ENCODE results near the gene ZZZ3. TPM values are rescaled to one million over a fixed set of nuclear protein-coding genes. Genes with fewer than 3 reads are reported as not detected.

The ZZZ3 gene
- total RNA-seq, 1 experiment from 2014 or later, result 25.4 TPM

DNA sequence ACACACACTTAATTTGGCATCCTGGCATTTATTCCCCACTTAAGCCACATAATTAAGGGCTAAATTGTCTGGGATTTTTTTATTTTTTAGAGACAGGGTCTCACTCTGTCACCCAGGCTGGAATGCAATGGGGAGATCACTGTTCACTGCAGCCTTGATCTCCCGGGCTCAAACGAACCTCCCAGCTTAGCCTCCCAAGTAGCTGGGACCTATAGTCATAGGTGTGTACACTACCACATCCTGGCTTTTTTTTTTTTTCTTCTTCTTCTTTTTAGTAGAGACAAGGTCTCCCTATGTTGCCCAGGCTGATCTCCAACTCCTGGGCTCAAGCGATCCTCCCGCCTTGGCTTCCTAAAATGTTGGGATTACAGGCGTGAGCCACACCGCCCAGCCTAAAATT, 24.2 kb downstream of the ZZZ3 start:
- Mint-ChIP-seq H3K27me3 (ENCODE audit: insufficient read depth, unreplicated experiment) (no peaks in the 10 kb centered on the region), H3K27ac (ENCODE audit: unreplicated experiment) (no peak overlapping the region), H3K4me1 (ENCODE audit: low read depth, unreplicated experiment) (no peaks in the 10 kb centered on the region), H3K36me3 (ENCODE audit: insufficient read depth, unreplicated experiment) (peaks cover 6% of the 10 kb centered on the region), H3K9me3 (ENCODE audit: unreplicated experiment) (no peaks in the 10 kb centered on the region), H3K4me3 (ENCODE audit: unreplicated experiment) (no peak overlapping the region)
- Histone ChIP-seq H3K9me3 (no peaks in the 10 kb centered on the region), H3K36me3 (ENCODE audit: control insufficient read depth, insufficient read depth, low read length) (no peaks in the 10 kb centered on the region), H3K4me3 (ENCODE audit: low read depth, low read length) (no peak overlapping the region), H3K27me3 (replicated peaks; ENCODE audit: control insufficient read depth, insufficient read depth, low read length) (no peaks in the 10 kb centered on the region), H3K4me1 (no peaks in the 10 kb centered on the region)
- intact Hi-C loops (cut with micrococcal nuclease; ENCODE audit: unreplicated experiment), result no loop called here
- no TSS peak for BruUV-seq (replicated peaks)
- CTCF ChIA-PET, result no interaction called here
- TF ChIP-seq, protein P1, sequence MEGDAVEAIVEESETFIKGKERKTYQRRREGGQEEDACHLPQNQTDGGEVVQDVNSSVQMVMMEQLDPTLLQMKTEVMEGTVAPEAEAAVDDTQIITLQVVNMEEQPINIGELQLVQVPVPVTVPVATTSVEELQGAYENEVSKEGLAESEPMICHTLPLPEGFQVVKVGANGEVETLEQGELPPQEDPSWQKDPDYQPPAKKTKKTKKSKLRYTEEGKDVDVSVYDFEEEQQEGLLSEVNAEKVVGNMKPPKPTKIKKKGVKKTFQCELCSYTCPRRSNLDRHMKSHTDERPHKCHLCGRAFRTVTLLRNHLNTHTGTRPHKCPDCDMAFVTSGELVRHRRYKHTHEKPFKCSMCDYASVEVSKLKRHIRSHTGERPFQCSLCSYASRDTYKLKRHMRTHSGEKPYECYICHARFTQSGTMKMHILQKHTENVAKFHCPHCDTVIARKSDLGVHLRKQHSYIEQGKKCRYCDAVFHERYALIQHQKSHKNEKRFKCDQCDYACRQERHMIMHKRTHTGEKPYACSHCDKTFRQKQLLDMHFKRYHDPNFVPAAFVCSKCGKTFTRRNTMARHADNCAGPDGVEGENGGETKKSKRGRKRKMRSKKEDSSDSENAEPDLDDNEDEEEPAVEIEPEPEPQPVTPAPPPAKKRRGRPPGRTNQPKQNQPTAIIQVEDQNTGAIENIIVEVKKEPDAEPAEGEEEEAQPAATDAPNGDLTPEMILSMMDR (IDR thresholded peaks at IDR 0.05; ENCODE audit: insufficient read depth in 1 of 2, low read depth in 1 of 2, low read length in 1 of 2, severe bottlenecking in 1 of 2, unreplicated experiment in 1 of 2), result no peak
- POLR2A ChIA-PET, result interaction anchor here (0.6 kb wide), 1 partner anchor 14 kb away, joined by 5 read pairs; no protein-coding TSS in a partner anchor
- no peak for DNase-seq

DNA sequence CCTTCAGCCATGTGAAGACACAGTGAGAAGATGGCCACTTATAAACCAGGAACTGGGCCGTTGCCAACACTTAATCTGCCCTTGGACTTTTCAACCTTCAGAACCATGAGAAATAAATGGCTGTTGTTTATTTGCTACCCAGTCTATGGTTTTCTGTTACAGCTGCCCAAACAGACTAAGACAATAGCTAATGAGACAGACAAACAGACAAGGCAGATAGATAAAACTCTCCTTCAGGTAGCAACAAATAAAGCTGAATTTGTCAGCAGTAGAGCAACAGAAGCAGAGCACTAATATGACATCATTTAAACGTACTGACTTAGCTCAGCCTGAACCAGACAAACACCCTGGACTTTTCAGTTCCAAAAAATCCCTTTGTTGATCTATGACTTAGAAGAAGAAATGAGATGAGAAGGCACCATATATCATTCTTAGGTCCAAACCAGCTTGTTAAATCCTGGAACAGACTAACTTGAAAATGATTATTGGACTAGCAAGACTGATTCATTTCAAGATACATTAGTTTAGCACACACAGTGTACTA, 27.0 kb downstream of the ZZZ3 start:
- ChIA-PET CTCF (no interaction called here), POLR2A (no interaction called here)
- H3K4me1 Mint-ChIP-seq (ENCODE audit: low read depth, unreplicated experiment), result no peaks in the 10 kb centered on the region
- DNase-seq, result no peak
- H3K4me1 ChIP-seq, result no peaks in the 10 kb centered on the region
- H3K4me3 ChIP-seq (ENCODE audit: low read depth, low read length), result no peak overlapping the region
- no peaks in the 10 kb centered on the region for H3K27me3 ChIP-seq (replicated peaks; ENCODE audit: control insufficient read depth, insufficient read depth, low read length)
- intact Hi-C loops (cut with micrococcal nuclease; ENCODE audit: unreplicated experiment), result no loop called here
- H3K36me3 ChIP-seq (ENCODE audit: control insufficient read depth, insufficient read depth, low read length), result no peaks in the 10 kb centered on the region
- no peak overlapping the region for H3K4me3 Mint-ChIP-seq (ENCODE audit: unreplicated experiment)
- peaks cover under 1% of the 10 kb centered on the region for H3K9me3 Mint-ChIP-seq (ENCODE audit: unreplicated experiment)
- H3K9me3 ChIP-seq, result no peaks in the 10 kb centered on the region; the same call in 1 of the 2 replicates
- TF ChIP-seq, protein P1 (IDR thresholded peaks at IDR 0.05; ENCODE audit: insufficient read depth in 1 of 2, low read depth in 1 of 2, low read length in 1 of 2, severe bottlenecking in 1 of 2, unreplicated experiment in 1 of 2), result no peak
- H3K27ac Mint-ChIP-seq (ENCODE audit: unreplicated experiment), result no peak overlapping the region
- H3K27me3 Mint-ChIP-seq (ENCODE audit: insufficient read depth, unreplicated experiment), result no peaks in the 10 kb centered on the region
- H3K36me3 Mint-ChIP-seq (ENCODE audit: insufficient read depth, unreplicated experiment), result peaks cover 18% of the 10 kb centered on the region
- BruUV-seq (replicated peaks), result no TSS peak

DNA sequence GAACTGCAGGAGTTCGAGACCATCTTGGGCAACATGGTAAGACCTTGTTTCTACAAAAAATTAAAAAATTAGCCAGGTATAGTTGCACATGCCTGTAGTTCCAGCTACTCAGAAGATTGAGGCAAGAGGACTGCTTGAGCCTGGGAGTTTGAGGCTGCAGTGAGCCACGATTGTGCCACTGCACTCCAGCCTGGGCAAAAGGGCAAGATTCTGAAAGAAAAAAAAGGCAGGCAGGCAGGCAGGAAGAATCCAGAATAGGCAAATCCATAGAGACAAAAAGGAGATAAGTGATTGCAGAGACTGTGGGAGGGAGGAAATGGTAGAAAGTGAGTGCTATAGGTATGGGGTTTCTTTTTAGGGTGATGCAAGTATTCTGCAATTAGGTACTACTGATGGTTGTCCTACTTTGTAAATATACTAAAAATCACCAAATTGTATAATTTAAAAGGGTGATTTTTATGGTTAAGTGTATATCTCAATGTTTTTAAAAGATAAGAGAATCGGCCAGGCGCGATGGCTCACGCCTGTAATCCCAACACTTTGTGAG, 29.4 kb downstream of the ZZZ3 start:
- H3K36me3 ChIP-seq (ENCODE audit: control insufficient read depth, insufficient read depth, low read length), result no peaks in the 10 kb centered on the region
- no peaks in the 10 kb centered on the region for H3K4me1 ChIP-seq
- no peaks in the 10 kb centered on the region for H3K27me3 ChIP-seq (replicated peaks; ENCODE audit: control insufficient read depth, insufficient read depth, low read length)
- BruUV-seq (replicated peaks), result no TSS peak
- TF ChIP-seq, protein P1 (IDR thresholded peaks at IDR 0.05; ENCODE audit: insufficient read depth in 1 of 2, low read depth in 1 of 2, low read length in 1 of 2, severe bottlenecking in 1 of 2, unreplicated experiment in 1 of 2), result no peak
- H3K4me3 ChIP-seq (ENCODE audit: low read depth, low read length), result no peak overlapping the region
- Mint-ChIP-seq H3K27me3 (ENCODE audit: insufficient read depth, unreplicated experiment) (no peaks in the 10 kb centered on the region), H3K36me3 (ENCODE audit: insufficient read depth, unreplicated experiment) (peaks cover 12% of the 10 kb centered on the region), H3K4me3 (ENCODE audit: unreplicated experiment) (no peak overlapping the region), H3K4me1 (ENCODE audit: low read depth, unreplicated experiment) (no peaks in the 10 kb centered on the region), H3K9me3 (ENCODE audit: unreplicated experiment) (peaks cover 10% of the 10 kb centered on the region), H3K27ac (ENCODE audit: unreplicated experiment) (no peak overlapping the region)
- no peaks in the 10 kb centered on the region; the same call in 1 of the 2 replicates for H3K9me3 ChIP-seq
- intact Hi-C loops (cut with micrococcal nuclease; ENCODE audit: unreplicated experiment), result no loop called here
- no peak for DNase-seq
- CTCF ChIA-PET, result no interaction called here
- POLR2A ChIA-PET, result no interaction called here
